Measurements from ENCODE around the gene RPL13A.

DNA sequence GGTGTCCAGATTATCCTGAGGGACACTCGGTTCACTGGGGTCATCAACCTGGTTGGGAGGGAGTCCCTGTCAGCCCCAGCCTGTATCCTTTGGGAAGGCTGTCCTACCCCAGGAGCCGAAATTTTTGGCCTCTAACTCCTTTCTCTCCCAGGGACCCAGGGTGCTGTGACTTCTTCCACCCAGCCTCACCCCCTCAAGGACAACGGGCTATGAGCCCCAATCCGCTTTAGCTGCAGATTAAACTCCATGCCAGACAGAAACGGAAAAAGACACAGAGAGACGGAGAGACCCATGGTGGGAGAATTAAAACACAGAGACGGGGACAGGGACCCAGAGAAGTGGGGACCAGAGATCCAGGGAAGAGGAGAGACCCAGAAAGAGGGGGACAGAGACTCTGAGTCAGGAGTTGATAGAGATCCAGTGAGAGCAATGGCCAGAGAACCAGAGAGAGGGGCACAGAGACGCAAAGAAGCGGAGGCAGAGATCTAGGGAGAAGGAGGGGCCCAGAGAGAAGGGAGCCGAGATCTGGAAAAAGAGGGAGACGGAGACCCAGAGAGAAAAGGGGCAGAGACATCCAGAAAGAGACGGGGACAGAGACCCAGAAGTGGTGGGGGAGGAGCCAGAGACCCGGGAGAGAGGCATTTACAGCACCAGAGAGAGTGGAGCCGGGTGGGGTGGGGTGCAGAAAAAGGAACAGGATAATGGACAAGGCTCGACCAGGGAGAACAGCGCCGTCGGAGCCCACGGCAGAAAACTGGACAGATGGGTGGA, 46.8 kb upstream of the RPL13A start:
- TF ChIP-seq, protein P1, sequence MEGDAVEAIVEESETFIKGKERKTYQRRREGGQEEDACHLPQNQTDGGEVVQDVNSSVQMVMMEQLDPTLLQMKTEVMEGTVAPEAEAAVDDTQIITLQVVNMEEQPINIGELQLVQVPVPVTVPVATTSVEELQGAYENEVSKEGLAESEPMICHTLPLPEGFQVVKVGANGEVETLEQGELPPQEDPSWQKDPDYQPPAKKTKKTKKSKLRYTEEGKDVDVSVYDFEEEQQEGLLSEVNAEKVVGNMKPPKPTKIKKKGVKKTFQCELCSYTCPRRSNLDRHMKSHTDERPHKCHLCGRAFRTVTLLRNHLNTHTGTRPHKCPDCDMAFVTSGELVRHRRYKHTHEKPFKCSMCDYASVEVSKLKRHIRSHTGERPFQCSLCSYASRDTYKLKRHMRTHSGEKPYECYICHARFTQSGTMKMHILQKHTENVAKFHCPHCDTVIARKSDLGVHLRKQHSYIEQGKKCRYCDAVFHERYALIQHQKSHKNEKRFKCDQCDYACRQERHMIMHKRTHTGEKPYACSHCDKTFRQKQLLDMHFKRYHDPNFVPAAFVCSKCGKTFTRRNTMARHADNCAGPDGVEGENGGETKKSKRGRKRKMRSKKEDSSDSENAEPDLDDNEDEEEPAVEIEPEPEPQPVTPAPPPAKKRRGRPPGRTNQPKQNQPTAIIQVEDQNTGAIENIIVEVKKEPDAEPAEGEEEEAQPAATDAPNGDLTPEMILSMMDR (IDR thresholded peaks at IDR 0.05) = no peak
- TF ChIP-seq POLR2A (IDR thresholded peaks at IDR 0.05) = no peak

Measured in body of pancreas (tissue), 4 donors.